CD4-positive, alpha-beta T cell treated with Interleukin-4 for 1 hour (primary cell): ENCODE data around the gene TRAP1.
A peak's percentile ranks its signal among the peaks of the same experiment; 100 is the strongest.
"Not testable (repeated sequence)": the region's sequence is repeated elsewhere in the genome, so short reads cannot be mapped to it uniquely, and the experiment has no call there.

Experiments
- DNase-seq, 2 donors: peaks; one replicate each; pipeline ENCODE4 v3.0.0-alpha.2; 2020 to 2022

The TRAP1 gene

GRCh38 chr16:3735541-3735940 lies 18.2 kb upstream of the TRAP1 start:
- DNase-seq: no peak

- no peak for DNase-seq
Measured at GRCh38 chr16:3734758-3735221, 17.5 kb upstream of the TRAP1 start.

GRCh38 chr16:3734084-3734757 lies 16.9 kb upstream of the TRAP1 start:
- no peak for DNase-seq

GRCh38 chr16:3732171-3732570 lies 14.8 kb upstream of the TRAP1 start:
- DNase-seq: no peak

GRCh38 chr16:3731126-3731935 lies 14.0 kb upstream of the TRAP1 start:
- DNase-seq: no peak

GRCh38 chr16:3730161-3731125 lies 13.1 kb upstream of the TRAP1 start:
- no peak for DNase-seq

- no peak for DNase-seq
Measured at GRCh38 chr16:3729161-3730112, 12.1 kb upstream of the TRAP1 start.

GRCh38 chr16:3728424-3729160 lies 11.3 kb upstream of the TRAP1 start:
- DNase-seq: no peak

- DNase-seq: no peak
Measured at GRCh38 chr16:3727806-3728381, 10.6 kb upstream of the TRAP1 start.

GRCh38 chr16:3726021-3726687 lies 8.8 kb upstream of the TRAP1 start:
- no peak for DNase-seq

GRCh38 chr16:3725276-3725675 lies 8.0 kb upstream of the TRAP1 start:
- no peak for DNase-seq

GRCh38 chr16:3722508-3722907 lies 5.2 kb upstream of the TRAP1 start:
- DNase-seq: no peak

GRCh38 chr16:3720418-3720817 lies 3.1 kb upstream of the TRAP1 start:
- no peak for DNase-seq

GRCh38 chr16:3718628-3719027 lies 1.3 kb upstream of the TRAP1 start:
- DNase-seq: no peak

GRCh38 chr16:3718019-3718391 lies 681 bp upstream of the TRAP1 start:
- DNase-seq: no peak

- DNase-seq: peak in 1 of 2 donors; percentile 23
Measured at GRCh38 chr16:3716831-3717234, 491 bp downstream of the TRAP1 start.

- DNase-seq: no peak
Measured at GRCh38 chr16:3715430-3715829, 1.9 kb downstream of the TRAP1 start.

GRCh38 chr16:3714378-3714777 lies 2.9 kb downstream of the TRAP1 start:
- not testable (repeated sequence) for DNase-seq

- DNase-seq: no peak
Measured at GRCh38 chr16:3713587-3714242, 3.6 kb downstream of the TRAP1 start.
